ENCODE results near the gene SACM1L.

DNA sequence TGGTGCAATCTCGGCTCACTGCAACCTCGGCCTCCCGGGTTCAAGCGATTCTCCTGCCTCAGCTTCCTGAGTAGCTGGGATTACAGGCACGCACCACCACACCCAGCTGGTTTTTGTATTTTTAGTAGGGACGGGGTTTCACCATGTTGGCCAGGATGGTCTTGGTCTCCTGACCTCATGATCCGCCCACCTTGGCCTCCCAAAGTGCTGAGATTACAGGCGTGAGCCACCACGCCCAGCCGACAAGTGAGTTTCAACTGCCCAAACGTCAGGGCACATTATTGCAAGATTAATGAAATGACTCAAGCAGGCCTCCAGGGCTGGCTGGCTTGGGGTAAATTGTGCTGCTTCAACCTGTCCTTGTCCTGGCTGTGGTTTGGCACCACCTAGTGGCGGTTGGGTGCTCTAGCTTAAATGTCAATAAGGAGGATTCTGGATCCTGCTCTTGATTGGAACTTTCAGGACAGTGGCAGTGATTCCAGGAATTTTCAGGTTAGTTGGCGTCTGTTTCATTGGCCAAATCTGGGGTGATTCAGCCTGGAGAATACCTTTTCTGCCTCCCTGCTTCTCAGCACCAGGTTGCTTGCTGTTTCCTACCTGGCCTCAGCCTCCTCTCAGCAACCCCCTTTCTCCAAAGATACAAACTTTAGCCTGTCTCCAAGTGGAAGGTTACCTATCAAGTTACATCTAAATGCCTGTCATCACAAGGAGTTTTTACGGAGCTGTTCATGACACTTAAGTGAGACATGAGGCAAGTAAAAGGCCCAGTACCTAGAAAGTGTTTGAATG, 32.4 kb upstream of the SACM1L start:
- TF ChIP-seq CTCF (conservative IDR thresholded peaks at IDR 0.05; ENCODE audit: low read length), result peak; percentile 95
- TF ChIP-seq EZH2phosphoT487 (IDR thresholded peaks at IDR 0.05; ENCODE audit: borderline replicate concordance), result no peak
